Panc1 (cell line): ENCODE data around the gene DPEP2NB. TPM values are rescaled to one million over a fixed set of nuclear protein-coding genes. Genes with fewer than 3 reads are reported as not detected.

Experiments
- ATAC-seq: fragments of 200-7000 bp; cut with Tn5 transposase; 2 replicates; pipeline ENCODE4 v1.9.1; 2020; ENCODE audit warnings: mild to moderate bottlenecking, moderate library complexity
- BruUV-seq: library from RNA; stranded (reverse); fragments of 400-500 nt; replicated peaks from 2 replicates; lab custom pipeline; 2021; lab: Mats Ljungman, UMichigan
- CTCF ChIA-PET: fragments of 300-600 bp; sonication (Branson Sonifier 250); formaldehyde crosslinking; loops from one replicate; lab custom pipeline; 2022; ENCODE audit warnings: antibody characterized with exemption; lab: Charles Lee
- POLR2A ChIA-PET: fragments of 300-600 bp; sonication (Branson Sonifier 250); formaldehyde crosslinking; loops from one replicate; lab custom pipeline; 2022; ENCODE audit warnings: antibody characterized with exemption; lab: Charles Lee
- DNase-seq: peaks from one replicate; pipeline ENCODE4 v3.0.0-alpha.2; 2010; ENCODE audit warnings: low read depth, low spot score
- H3K27ac ChIP-seq: 2 replicates; pipeline ENCODE4 v1.5.1; 2011; ENCODE audit warnings: mild to moderate bottlenecking, low read length, inconsistent platforms
- H3K27me3 ChIP-seq: fragments of 200-500 bp; sonication (Bioruptor generic); 2 replicates; pipeline ENCODE4 v1.6.0; 2014; ENCODE audit warnings: low read length, inconsistent platforms; ENCODE audit not compliant: control insufficient read depth, insufficient read depth
- H3K36me3 ChIP-seq: fragments of 200-500 bp; sonication (Bioruptor generic); 2 replicates; pipeline ENCODE4 v1.5.1; 2014; ENCODE audit warnings: inconsistent platforms, mild to moderate bottlenecking, low read length, moderate library complexity; ENCODE audit not compliant: control insufficient read depth, insufficient read depth
- H3K4me1 ChIP-seq: 2 replicates; pipeline ENCODE4 v1.5.1; 2011; ENCODE audit warnings: inconsistent platforms, mild to moderate bottlenecking, low read length, moderate library complexity; ENCODE audit not compliant: control insufficient read depth, insufficient read depth
- H3K4me3 ChIP-seq, 2 experiments: 2 replicates each; pipeline ENCODE4 v1.5.1; 2011 to 2012; ENCODE audit warnings: low read depth in 2 of 2, low read length in 2 of 2, mild to moderate bottlenecking in 2 of 2, inconsistent platforms in 1 of 2, moderate library complexity in 1 of 2
- H3K9me3 ChIP-seq: fragments of 200-500 bp; sonication (Bioruptor generic); 2 replicates; pipeline ENCODE4 v1.5.1; 2014; ENCODE audit warnings: low read depth, mild to moderate bottlenecking, inconsistent platforms, low read length, moderate library complexity; ENCODE audit not compliant: control insufficient read depth, insufficient read depth
- POLR2AphosphoS5 ChIP-seq: IDR thresholded peaks from 2 replicates; pipeline ENCODE4 v1.6.1; 2012; ENCODE audit warnings: mild to moderate bottlenecking, low read depth, low read length, moderate library complexity
- REST ChIP-seq, 2 experiments: IDR thresholded peaks; 2 replicates each; pipeline ENCODE4 v1.6.1; 2011 to 2012; ENCODE audit warnings: low read depth in 2 of 2, control low read depth in 1 of 2, low read length in 1 of 2, mild to moderate bottlenecking in 1 of 2, moderate library complexity in 1 of 2; ENCODE audit not compliant: insufficient read depth in 1 of 2
- SIN3A ChIP-seq: IDR thresholded peaks from 2 replicates; pipeline ENCODE4 v1.6.1; 2012; ENCODE audit warnings: low read depth, mild to moderate bottlenecking, low read length, moderate library complexity, borderline replicate concordance; ENCODE audit not compliant: insufficient read depth
- TCF7L2 ChIP-seq: IDR thresholded peaks from 2 replicates; pipeline ENCODE4 v1.6.1; 2011; ENCODE audit warnings: mild to moderate bottlenecking, low read depth, low read length, inconsistent platforms
- in situ Hi-C: cut with HindIII; loops from 2 replicates; pipeline ENCODE4 v1.10.0; 2016; ENCODE audit warnings: low sequenced_read_pairs, low pct_unique_long_range_greater_than_20kb
- intact Hi-C: fragments of 100-400 bp; cut with micrococcal nuclease; formaldehyde crosslinking; loops from one replicate; pipeline ENCODE4 v1.10.0; 2022; ENCODE audit not compliant: unreplicated experiment
- total RNA-seq: library from RNA; stranded (reverse); gene quantifications from one replicate; pipeline ENCODE4 v1.2.1, GENCODE V29; 2021; ENCODE audit not compliant: unreplicated experiment
- TF ChIP-seq, protein P1 (sequence below): fragments of 450-650 bp; IDR thresholded peaks from 2 replicates; pipeline ENCODE4 v1.5.1; 2017; ENCODE audit warnings: mild to moderate bottlenecking

DPEP2NB gene
- total RNA-seq, 1 experiment from 2014 or later = not detected

GRCh38 chr16:68049449-68049848 is 33.7 kb upstream of the DPEP2NB start:
- intact Hi-C loops = no loop called here
- Histone ChIP-seq H3K36me3 (0 out of 2 replicates have a peak, but pooled peaks cover 2% of the 10 kb centered on the region), H3K9me3 (no peaks in the 10 kb centered on the region), H3K27me3 (no peaks in the 10 kb centered on the region), H3K27ac (no peak overlapping the region), H3K4me1 (no peaks in the 10 kb centered on the region), H3K4me3 (no peak overlapping the region)
- ATAC-seq (no peak), DNase-seq (no peak)
- no TSS peak for BruUV-seq
- ChIA-PET CTCF (no interaction called here), POLR2A (no interaction called here)
- in situ Hi-C loops = no loop called here
- TF ChIP-seq POLR2AphosphoS5 (no peak), SIN3A (no peak), TCF7L2 (no peak), REST (IDR thresholded peaks at IDR 0.05; ENCODE audit: insufficient read depth in 1 of 2, low read depth in 2 of 2, low read length in 1 of 2) (no peak)
- TF ChIP-seq, protein P1, sequence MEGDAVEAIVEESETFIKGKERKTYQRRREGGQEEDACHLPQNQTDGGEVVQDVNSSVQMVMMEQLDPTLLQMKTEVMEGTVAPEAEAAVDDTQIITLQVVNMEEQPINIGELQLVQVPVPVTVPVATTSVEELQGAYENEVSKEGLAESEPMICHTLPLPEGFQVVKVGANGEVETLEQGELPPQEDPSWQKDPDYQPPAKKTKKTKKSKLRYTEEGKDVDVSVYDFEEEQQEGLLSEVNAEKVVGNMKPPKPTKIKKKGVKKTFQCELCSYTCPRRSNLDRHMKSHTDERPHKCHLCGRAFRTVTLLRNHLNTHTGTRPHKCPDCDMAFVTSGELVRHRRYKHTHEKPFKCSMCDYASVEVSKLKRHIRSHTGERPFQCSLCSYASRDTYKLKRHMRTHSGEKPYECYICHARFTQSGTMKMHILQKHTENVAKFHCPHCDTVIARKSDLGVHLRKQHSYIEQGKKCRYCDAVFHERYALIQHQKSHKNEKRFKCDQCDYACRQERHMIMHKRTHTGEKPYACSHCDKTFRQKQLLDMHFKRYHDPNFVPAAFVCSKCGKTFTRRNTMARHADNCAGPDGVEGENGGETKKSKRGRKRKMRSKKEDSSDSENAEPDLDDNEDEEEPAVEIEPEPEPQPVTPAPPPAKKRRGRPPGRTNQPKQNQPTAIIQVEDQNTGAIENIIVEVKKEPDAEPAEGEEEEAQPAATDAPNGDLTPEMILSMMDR = no peak

DNA sequence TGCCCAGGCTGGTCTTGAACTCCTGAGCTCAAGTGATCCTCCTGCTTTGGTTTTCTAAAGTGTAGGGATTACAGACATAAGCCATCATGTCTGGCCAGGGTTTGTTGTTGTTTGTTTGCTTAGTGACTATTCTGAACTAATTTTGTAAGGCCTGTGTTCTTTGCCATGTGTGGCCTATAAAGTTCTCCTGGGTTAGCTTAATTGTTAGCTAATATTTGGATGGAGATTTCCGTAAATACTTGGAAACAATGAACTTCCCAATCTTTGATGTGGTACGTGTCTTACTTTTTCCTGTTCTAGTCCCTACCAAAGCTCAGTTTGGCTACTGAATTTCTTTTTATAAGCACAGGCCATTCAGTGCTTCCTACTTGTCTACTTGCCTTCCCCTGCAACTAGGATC is 32.3 kb upstream of the DPEP2NB start:
- TF ChIP-seq REST (IDR thresholded peaks at IDR 0.05; ENCODE audit: insufficient read depth in 1 of 2, low read depth in 2 of 2, low read length in 1 of 2) (no peak), POLR2AphosphoS5 (no peak), SIN3A (no peak)
- TF ChIP-seq, protein P1 = no peak
- in situ Hi-C loops = no loop called here
- DNase-seq (no peak), ATAC-seq (no peak)
- CTCF ChIA-PET = no interaction called here
- BruUV-seq = no TSS peak
- Histone ChIP-seq H3K4me1 (no peaks in the 10 kb centered on the region), H3K4me3 (no peak overlapping the region), H3K36me3 (no peaks in the 10 kb centered on the region), H3K9me3 (no peaks in the 10 kb centered on the region), H3K27me3 (no peaks in the 10 kb centered on the region), H3K27ac (no peak overlapping the region)
- POLR2A ChIA-PET = interaction anchor here (0.6 kb wide), 1 partner anchor 249 kb away, joined by 10 read pairs; no protein-coding TSS in a partner anchor
- intact Hi-C loops = no loop called here
